ENCODE results near the gene CDC25A.

The CDC25A gene

GRCh38 chr3:48188266-48189201, at the start of gene CDC25A:
CDC25A (minus strand) TSS chr3:48188417; CDS start chr3:48187947, 470 bp downstream.
- peak within 1 kb of the TSS; percentile 84 for H3K4me3 ChIP-seq (ENCODE audit: low read depth, low read length)
- H3K4me1 ChIP-seq (ENCODE audit: control insufficient read depth, insufficient read depth, low read length, unreplicated experiment): peaks cover 13% of the 10 kb centered on the region
- H3K27me3 ChIP-seq (ENCODE audit: insufficient read depth, low read length): no peaks in the 10 kb centered on the region
- H3K79me2 ChIP-seq (ENCODE audit: control insufficient read depth, insufficient read depth, low read length, unreplicated experiment): peaks cover 41% of the 10 kb centered on the region
- H3K36me3 ChIP-seq (ENCODE audit: insufficient read depth, low read length): peaks cover 23% of the 10 kb centered on the region
- H2AFZ ChIP-seq (ENCODE audit: low read length, unreplicated experiment): peak within 1 kb of the TSS; percentile 98
- H3K27ac ChIP-seq (ENCODE audit: low read depth, low read length): peak within 1 kb of the TSS; percentile 77

- Histone ChIP-seq H2AFZ (ENCODE audit: low read length, unreplicated experiment) (no peak overlapping the region), H3K27me3 (ENCODE audit: insufficient read depth, low read length) (no peaks in the 10 kb centered on the region), H3K4me1 (ENCODE audit: control insufficient read depth, insufficient read depth, low read length, unreplicated experiment) (peaks cover 9% of the 10 kb centered on the region), H3K27ac (ENCODE audit: low read depth, low read length) (no peak overlapping the region), H3K4me3 (ENCODE audit: low read depth, low read length) (no peak overlapping the region), H3K36me3 (ENCODE audit: insufficient read depth, low read length) (no peaks in the 10 kb centered on the region), H3K79me2 (ENCODE audit: control insufficient read depth, insufficient read depth, low read length, unreplicated experiment) (no peaks in the 10 kb centered on the region)
Measured at GRCh38 chr3:48236531-48236930, 48.3 kb upstream of the CDC25A start.

GRCh38 chr3:48233542-48233941, 45.3 kb upstream of the CDC25A start:
- H3K4me3 ChIP-seq (ENCODE audit: low read depth, low read length): no peak overlapping the region
- H3K27ac ChIP-seq (ENCODE audit: low read depth, low read length): no peak overlapping the region
- peaks cover 4% of the 10 kb centered on the region for H3K4me1 ChIP-seq (ENCODE audit: control insufficient read depth, insufficient read depth, low read length, unreplicated experiment)
- H2AFZ ChIP-seq (ENCODE audit: low read length, unreplicated experiment): no peak overlapping the region
- H3K27me3 ChIP-seq (ENCODE audit: insufficient read depth, low read length): no peaks in the 10 kb centered on the region
- no peaks in the 10 kb centered on the region for H3K79me2 ChIP-seq (ENCODE audit: control insufficient read depth, insufficient read depth, low read length, unreplicated experiment)
- H3K36me3 ChIP-seq (ENCODE audit: insufficient read depth, low read length): no peaks in the 10 kb centered on the region

DNA sequence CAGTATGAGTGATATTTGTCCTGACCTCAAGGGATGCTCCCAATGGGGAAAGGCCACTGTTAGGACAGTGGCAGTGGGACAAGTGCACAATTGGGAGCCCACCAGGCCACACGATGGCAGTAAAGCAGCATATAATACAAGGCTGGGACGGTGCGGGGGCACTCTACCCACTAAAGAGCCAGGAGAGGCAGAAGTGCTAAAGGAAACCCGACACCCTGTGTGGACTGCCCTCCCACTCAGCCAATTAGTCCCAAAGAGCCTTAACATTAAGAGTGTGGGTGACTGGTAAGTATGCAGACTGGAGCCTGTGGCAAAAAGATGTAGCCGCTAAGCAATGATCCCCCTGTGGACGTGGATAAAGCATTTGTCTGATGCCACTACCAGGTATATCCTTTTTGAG, 44.5 kb upstream of the CDC25A start:
- H3K27me3 ChIP-seq (ENCODE audit: insufficient read depth, low read length): no peaks in the 10 kb centered on the region
- no peaks in the 10 kb centered on the region for H3K79me2 ChIP-seq (ENCODE audit: control insufficient read depth, insufficient read depth, low read length, unreplicated experiment)
- no peaks in the 10 kb centered on the region for H3K36me3 ChIP-seq (ENCODE audit: insufficient read depth, low read length)
- H3K27ac ChIP-seq (ENCODE audit: low read depth, low read length): no peak overlapping the region
- H2AFZ ChIP-seq (ENCODE audit: low read length, unreplicated experiment): no peak overlapping the region
- no peak overlapping the region for H3K4me3 ChIP-seq (ENCODE audit: low read depth, low read length)
- H3K4me1 ChIP-seq (ENCODE audit: control insufficient read depth, insufficient read depth, low read length, unreplicated experiment): peaks cover 4% of the 10 kb centered on the region

- Histone ChIP-seq H3K4me1 (ENCODE audit: control insufficient read depth, insufficient read depth, low read length, unreplicated experiment) (peaks cover 3% of the 10 kb centered on the region), H3K79me2 (ENCODE audit: control insufficient read depth, insufficient read depth, low read length, unreplicated experiment) (no peaks in the 10 kb centered on the region), H3K27me3 (ENCODE audit: insufficient read depth, low read length) (peaks cover 2% of the 10 kb centered on the region; the same call in 1 of the 2 replicates), H3K36me3 (ENCODE audit: insufficient read depth, low read length) (no peaks in the 10 kb centered on the region), H3K4me3 (ENCODE audit: low read depth, low read length) (no peak overlapping the region), H2AFZ (ENCODE audit: low read length, unreplicated experiment) (no peak overlapping the region), H3K27ac (ENCODE audit: low read depth, low read length) (no peak overlapping the region)
Measured at GRCh38 chr3:48232232-48232631, 44.0 kb upstream of the CDC25A start.

DNA sequence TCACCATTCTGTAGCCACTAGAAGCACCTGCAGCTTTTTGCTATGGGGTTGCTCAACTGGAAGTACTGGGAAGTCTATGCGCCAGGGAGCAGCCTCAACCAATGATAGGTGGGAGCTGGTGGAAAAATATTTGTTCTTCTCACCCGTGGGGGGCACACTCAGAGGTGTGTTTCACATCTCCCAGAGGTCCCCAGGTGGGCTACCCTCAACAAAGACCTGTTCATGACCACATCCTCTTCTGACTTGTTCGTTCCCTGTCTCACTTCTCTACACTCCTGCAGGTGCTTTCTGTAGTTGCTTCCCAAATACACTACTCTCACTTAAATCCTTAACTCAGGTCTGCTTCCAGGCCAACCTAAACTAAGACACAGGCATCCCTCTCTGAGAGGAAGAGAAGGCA, 38.7 kb upstream of the CDC25A start:
- H3K4me1 ChIP-seq (ENCODE audit: control insufficient read depth, insufficient read depth, low read length, unreplicated experiment): no peaks in the 10 kb centered on the region
- H3K27me3 ChIP-seq (ENCODE audit: insufficient read depth, low read length): peaks cover 16% of the 10 kb centered on the region; the same call in 1 of the 2 replicates
- H2AFZ ChIP-seq (ENCODE audit: low read length, unreplicated experiment): no peak overlapping the region
- no peaks in the 10 kb centered on the region for H3K36me3 ChIP-seq (ENCODE audit: insufficient read depth, low read length)
- no peaks in the 10 kb centered on the region for H3K79me2 ChIP-seq (ENCODE audit: control insufficient read depth, insufficient read depth, low read length, unreplicated experiment)
- H3K4me3 ChIP-seq (ENCODE audit: low read depth, low read length): no peak overlapping the region
- no peak overlapping the region for H3K27ac ChIP-seq (ENCODE audit: low read depth, low read length)

GRCh38 chr3:48225587-48225986, 37.4 kb upstream of the CDC25A start:
- H3K4me3 ChIP-seq (ENCODE audit: low read depth, low read length): no peak overlapping the region
- H3K27ac ChIP-seq (ENCODE audit: low read depth, low read length): no peak overlapping the region
- H3K4me1 ChIP-seq (ENCODE audit: control insufficient read depth, insufficient read depth, low read length, unreplicated experiment): no peaks in the 10 kb centered on the region
- H3K36me3 ChIP-seq (ENCODE audit: insufficient read depth, low read length): no peaks in the 10 kb centered on the region
- peaks cover 16% of the 10 kb centered on the region; the same call in 1 of the 2 replicates for H3K27me3 ChIP-seq (ENCODE audit: insufficient read depth, low read length)
- H2AFZ ChIP-seq (ENCODE audit: low read length, unreplicated experiment): no peak overlapping the region
- H3K79me2 ChIP-seq (ENCODE audit: control insufficient read depth, insufficient read depth, low read length, unreplicated experiment): no peaks in the 10 kb centered on the region

DNA sequence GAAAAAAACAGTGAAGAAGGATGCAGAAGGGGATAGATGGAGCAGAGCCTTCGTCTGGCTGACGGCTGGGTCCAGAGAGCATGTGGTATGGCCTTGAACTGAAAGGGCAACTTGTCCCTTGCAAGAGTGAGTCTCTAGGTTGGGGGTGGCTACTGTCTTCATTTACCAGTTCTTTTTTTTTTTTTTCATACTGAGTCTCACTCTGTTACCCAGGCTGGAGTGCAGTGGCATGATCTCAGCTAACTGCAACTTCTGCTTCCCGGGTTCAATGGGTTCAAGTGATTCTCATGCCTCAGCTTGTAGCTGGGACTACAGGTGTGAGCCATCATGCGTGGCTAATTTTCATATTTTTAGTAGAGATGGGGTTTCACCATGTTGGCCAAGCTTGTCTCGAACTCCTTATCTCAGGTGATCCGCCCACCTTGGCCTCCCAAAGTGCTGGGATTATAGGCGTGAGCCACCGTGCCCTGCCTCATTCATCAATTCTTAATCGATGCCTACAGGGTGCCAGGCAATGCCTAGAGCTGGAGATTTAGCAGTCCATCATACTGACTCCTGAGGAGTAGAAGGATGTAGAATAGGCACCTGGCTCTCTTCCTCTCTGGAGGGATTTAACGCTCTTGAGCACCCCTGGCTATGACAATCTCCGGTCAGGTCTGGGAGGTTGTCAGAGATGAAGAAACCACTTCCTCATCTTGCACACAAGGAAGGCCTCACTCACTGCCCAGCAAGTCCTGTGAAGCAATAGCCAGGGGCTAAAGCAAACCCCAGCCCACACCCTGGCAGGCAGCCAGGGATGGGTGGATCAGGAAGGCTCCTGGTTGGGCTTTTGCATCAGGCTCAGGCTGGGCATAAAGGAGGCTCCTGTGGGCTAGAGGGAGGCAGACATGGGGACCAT, 34.6 kb upstream of the CDC25A start, which contains the start of gene CAMP:
TSS of gene CAMP (plus strand) at position 880 of the 898 bp plus-strand sequence. CDS start at position 897, 17 bp downstream.
- Histone ChIP-seq H3K27ac (ENCODE audit: low read depth, low read length) (no peak within 1 kb of the TSS), H3K4me3 (ENCODE audit: low read depth, low read length) (no peak within 1 kb of the TSS), H3K4me1 (ENCODE audit: control insufficient read depth, insufficient read depth, low read length, unreplicated experiment) (no peaks in the 10 kb centered on the region), H2AFZ (ENCODE audit: low read length, unreplicated experiment) (no peak within 1 kb of the TSS), H3K79me2 (ENCODE audit: control insufficient read depth, insufficient read depth, low read length, unreplicated experiment) (no peaks in the 10 kb centered on the region), H3K36me3 (ENCODE audit: insufficient read depth, low read length) (no peaks in the 10 kb centered on the region), H3K27me3 (ENCODE audit: insufficient read depth, low read length) (peaks cover 16% of the 10 kb centered on the region; the same call in 1 of the 2 replicates)

DNA sequence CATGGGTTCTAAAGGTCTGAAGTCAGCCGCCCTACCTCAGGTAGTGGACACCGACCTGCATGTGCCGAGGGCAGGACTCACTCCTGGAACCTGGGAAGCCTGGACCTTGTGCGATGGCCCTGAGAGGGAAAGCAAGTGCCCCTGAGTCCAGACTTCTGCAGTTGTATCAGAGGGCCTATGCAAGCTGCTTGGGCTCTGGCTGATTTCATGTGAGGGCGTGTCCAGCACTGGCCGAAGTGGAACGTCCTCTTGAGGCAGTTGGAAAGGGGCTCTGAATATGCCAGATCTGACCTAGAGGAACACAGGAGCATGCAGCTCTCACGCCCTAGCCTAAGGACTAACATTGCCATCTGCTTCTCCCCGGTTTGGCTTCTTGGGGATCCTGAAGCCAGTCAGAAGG, 32.5 kb upstream of the CDC25A start:
- Histone ChIP-seq H3K4me3 (ENCODE audit: low read depth, low read length) (no peak overlapping the region), H3K36me3 (ENCODE audit: insufficient read depth, low read length) (no peaks in the 10 kb centered on the region), H3K27me3 (ENCODE audit: insufficient read depth, low read length) (peaks cover 11% of the 10 kb centered on the region; the same call in 1 of the 2 replicates), H3K4me1 (ENCODE audit: control insufficient read depth, insufficient read depth, low read length, unreplicated experiment) (peaks cover 1% of the 10 kb centered on the region), H3K27ac (ENCODE audit: low read depth, low read length) (no peak overlapping the region), H2AFZ (ENCODE audit: low read length, unreplicated experiment) (no peak overlapping the region), H3K79me2 (ENCODE audit: control insufficient read depth, insufficient read depth, low read length, unreplicated experiment) (no peaks in the 10 kb centered on the region)

DNA sequence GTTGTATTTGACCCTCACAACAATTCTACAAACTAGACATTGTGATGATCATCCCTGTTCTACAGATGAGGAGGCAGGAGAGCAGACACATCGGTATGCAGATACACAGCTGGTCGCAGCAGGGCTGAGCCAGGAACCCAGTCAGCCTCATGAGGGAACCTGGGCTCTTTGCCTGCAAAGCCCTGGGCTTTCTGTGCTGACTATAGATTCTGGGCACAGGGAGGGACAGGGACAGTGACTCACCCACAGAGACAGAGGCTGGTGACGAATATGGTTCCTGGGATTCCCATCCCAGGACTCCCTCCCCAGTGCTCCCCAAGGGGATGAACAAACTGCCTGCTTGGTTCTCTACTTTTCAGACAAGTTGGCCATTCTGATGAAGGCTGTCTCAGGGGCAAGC, 31.3 kb upstream of the CDC25A start:
- peaks cover 6% of the 10 kb centered on the region; the same call in 1 of the 2 replicates for H3K27me3 ChIP-seq (ENCODE audit: insufficient read depth, low read length)
- H2AFZ ChIP-seq (ENCODE audit: low read length, unreplicated experiment): no peak overlapping the region
- peaks cover 4% of the 10 kb centered on the region for H3K4me1 ChIP-seq (ENCODE audit: control insufficient read depth, insufficient read depth, low read length, unreplicated experiment)
- no peak overlapping the region for H3K27ac ChIP-seq (ENCODE audit: low read depth, low read length)
- no peak overlapping the region for H3K4me3 ChIP-seq (ENCODE audit: low read depth, low read length)
- H3K79me2 ChIP-seq (ENCODE audit: control insufficient read depth, insufficient read depth, low read length, unreplicated experiment): no peaks in the 10 kb centered on the region
- H3K36me3 ChIP-seq (ENCODE audit: insufficient read depth, low read length): no peaks in the 10 kb centered on the region
